Caco-2 (cell line): ENCODE measurements around the gene VAV2. TPM values are rescaled to one million over a fixed set of nuclear protein-coding genes. Genes with fewer than 3 reads are reported as not detected.

Experiments
- BruUV-seq: library from RNA; stranded (reverse); fragments of 400-500 nt; replicated peaks from 2 replicates; lab custom pipeline; 2021; lab: Mats Ljungman, UMichigan
- CTCF ChIA-PET: fragments of 300-600 bp; sonication (Branson Sonifier 250); formaldehyde crosslinking; loops from one replicate; lab custom pipeline; 2022; ENCODE audit warnings: antibody characterized with exemption; lab: Charles Lee
- POLR2A ChIA-PET: fragments of 300-600 bp; sonication (Branson Sonifier 250); formaldehyde crosslinking; loops from one replicate; lab custom pipeline; 2022; ENCODE audit warnings: antibody characterized with exemption; lab: Charles Lee
- DNase-seq, 2 experiments: peaks; one replicate each; pipeline versions ENCODE4 v3.0.0 to v3.0.0-alpha.2; 2020 to 2022
- H3K27me3 ChIP-seq: replicated peaks from 2 replicates; pipeline ENCODE4 v1.6.0; 2011; ENCODE audit warnings: low read length; ENCODE audit not compliant: control insufficient read depth, insufficient read depth
- H3K36me3 ChIP-seq: 2 replicates; pipeline ENCODE4 v1.5.1; 2011; ENCODE audit warnings: low read length; ENCODE audit not compliant: control insufficient read depth, insufficient read depth
- H3K4me1 ChIP-seq: fragments of 250-450 bp; sonication (Bioruptor Pico); 2 replicates; pipeline ENCODE4 v1.5.1; 2020; ENCODE audit warnings: mild to moderate bottlenecking
- H3K4me3 ChIP-seq: 2 replicates; pipeline ENCODE4 v1.5.1; 2011; ENCODE audit warnings: low read depth, mild to moderate bottlenecking, control low read depth, low read length
- H3K9me3 ChIP-seq: fragments of 250-450 bp; sonication (Bioruptor Pico); 2 replicates; pipeline ENCODE4 v1.5.1; 2020; ENCODE audit warnings: mild to moderate bottlenecking, moderate library complexity
- H3K27ac Mint-ChIP-seq: one replicate; pipeline ENCODE4 v1.8.0; 2022; ENCODE audit warnings: mixed read lengths; ENCODE audit not compliant: unreplicated experiment
- H3K27me3 Mint-ChIP-seq: one replicate; pipeline ENCODE4 v1.8.0; 2022; ENCODE audit warnings: mixed read lengths; ENCODE audit not compliant: insufficient read depth, unreplicated experiment
- H3K36me3 Mint-ChIP-seq: one replicate; pipeline ENCODE4 v1.8.0; 2022; ENCODE audit warnings: mild to moderate bottlenecking, mixed read lengths; ENCODE audit not compliant: insufficient read depth, unreplicated experiment
- H3K4me1 Mint-ChIP-seq: one replicate; pipeline ENCODE4 v1.8.0; 2022; ENCODE audit warnings: low read depth, mixed read lengths; ENCODE audit not compliant: unreplicated experiment
- H3K4me3 Mint-ChIP-seq: one replicate; pipeline ENCODE4 v1.8.0; 2022; ENCODE audit warnings: mild to moderate bottlenecking, moderate library complexity, mixed read lengths; ENCODE audit not compliant: unreplicated experiment
- H3K9me3 Mint-ChIP-seq: one replicate; pipeline ENCODE4 v1.8.0; 2022; ENCODE audit warnings: mixed read lengths; ENCODE audit not compliant: unreplicated experiment
- CTCF ChIP-seq, 2 experiments: fragments of 200-600 bp in 1 of 2; IDR thresholded peaks; 1 replicate in 1 of 2; 2 replicates in 1 of 2; pipeline versions ENCODE4 v1.5.1 to v1.8.0; 2011 to 2022; ENCODE audit warnings: antibody characterized with exemption in 1 of 2, control low read depth in 1 of 2, inconsistent platforms in 1 of 2, low read depth in 1 of 2, low read length in 1 of 2, mild to moderate bottlenecking in 1 of 2, moderate library complexity in 1 of 2; ENCODE audit not compliant: insufficient read depth in 1 of 2, severe bottlenecking in 1 of 2, unreplicated experiment in 1 of 2
- intact Hi-C: fragments of 100-400 bp; cut with micrococcal nuclease; formaldehyde crosslinking; loops from one replicate; pipeline ENCODE4 v1.10.0; 2022; ENCODE audit not compliant: unreplicated experiment
- total RNA-seq: library from RNA; stranded (reverse); gene quantifications from 2 replicates; pipeline ENCODE4 v1.2.3, GENCODE V29; 2022

Gene VAV2
- total RNA-seq, 1 experiment from 2014 or later: 55.3 TPM

- intact Hi-C loops: no loop called here
- no TSS peak for BruUV-seq
- no peak for DNase-seq
- H3K4me1 Mint-ChIP-seq: peaks cover 34% of the 10 kb centered on the region
- H3K4me1 ChIP-seq: peaks cover 33% of the 10 kb centered on the region
- H3K9me3 ChIP-seq: no peaks in the 10 kb centered on the region
- H3K27me3 Mint-ChIP-seq: no peaks in the 10 kb centered on the region
- peak overlapping the region; percentile 55 for H3K27ac Mint-ChIP-seq
- H3K27me3 ChIP-seq: no peaks in the 10 kb centered on the region
- no peak overlapping the region for H3K4me3 ChIP-seq
- ChIA-PET CTCF (interaction anchor here (0.5 to 0.7 kb wide), 2 partner anchors 18 to 60 kb away, joined by 3 read pairs; no protein-coding TSS in a partner anchor), POLR2A (no interaction called here)
- H3K4me3 Mint-ChIP-seq: no peak overlapping the region
- no peak for TF ChIP-seq CTCF (IDR thresholded peaks at IDR 0.05; ENCODE audit: insufficient read depth in 1 of 2, low read depth in 1 of 2, low read length in 1 of 2, severe bottlenecking in 1 of 2, unreplicated experiment in 1 of 2)
- H3K9me3 Mint-ChIP-seq: no peaks in the 10 kb centered on the region
- peaks cover 30% of the 10 kb centered on the region for H3K36me3 Mint-ChIP-seq
- H3K36me3 ChIP-seq: no peaks in the 10 kb centered on the region
These were observed 96.8 kb downstream of the VAV2 start for GRCh38 chr9:133895335-133895734.

- Histone ChIP-seq H3K27me3 (no peaks in the 10 kb centered on the region), H3K36me3 (no peaks in the 10 kb centered on the region), H3K9me3 (no peaks in the 10 kb centered on the region), H3K4me3 (no peak overlapping the region), H3K4me1 (peaks cover 37% of the 10 kb centered on the region)
- Mint-ChIP-seq H3K36me3 (peaks cover 36% of the 10 kb centered on the region), H3K27ac (peak overlapping the region; percentile 97), H3K27me3 (no peaks in the 10 kb centered on the region), H3K9me3 (no peaks in the 10 kb centered on the region), H3K4me3 (no peak overlapping the region), H3K4me1 (peaks cover 36% of the 10 kb centered on the region)
- POLR2A ChIA-PET: no interaction called here
- BruUV-seq: no TSS peak
- intact Hi-C loops: no loop called here
- no peak for DNase-seq
- CTCF ChIA-PET: interaction anchor here (0.7 kb wide), 1 partner anchor 19 kb away, joined by 3 read pairs; no protein-coding TSS in a partner anchor
- TF ChIP-seq CTCF (IDR thresholded peaks at IDR 0.05; ENCODE audit: insufficient read depth in 1 of 2, low read depth in 1 of 2, low read length in 1 of 2, severe bottlenecking in 1 of 2, unreplicated experiment in 1 of 2): no peak
These were observed 97.5 kb downstream of the VAV2 start for GRCh38 chr9:133894377-133895321.

- Mint-ChIP-seq H3K4me1 (peaks cover 40% of the 10 kb centered on the region), H3K36me3 (peaks cover 45% of the 10 kb centered on the region), H3K27me3 (no peaks in the 10 kb centered on the region), H3K9me3 (no peaks in the 10 kb centered on the region), H3K4me3 (peak overlapping the region; percentile 74), H3K27ac (peak overlapping the region; percentile 97)
- intact Hi-C loops: loop anchor here (2.0 kb wide), 2 partner anchors 19 to 97 kb away; no protein-coding TSS in a partner anchor
- TF ChIP-seq CTCF (IDR thresholded peaks at IDR 0.05; ENCODE audit: insufficient read depth in 1 of 2, low read depth in 1 of 2, low read length in 1 of 2, severe bottlenecking in 1 of 2, unreplicated experiment in 1 of 2): no peak
- Histone ChIP-seq H3K4me1 (peaks cover 50% of the 10 kb centered on the region), H3K9me3 (no peaks in the 10 kb centered on the region), H3K4me3 (no peak overlapping the region), H3K36me3 (no peaks in the 10 kb centered on the region), H3K27me3 (no peaks in the 10 kb centered on the region)
- BruUV-seq: no TSS peak
- POLR2A ChIA-PET: no interaction called here
- no peak for DNase-seq
- CTCF ChIA-PET: interaction anchor here (0.6 kb wide), 3 partner anchors 20 to 32 kb away, joined by 3 to 4 read pairs (median 4); no protein-coding TSS in a partner anchor
These were observed 98.7 kb downstream of the VAV2 start for GRCh38 chr9:133893191-133893994.
